ENCODE measurements around the gene TPST1. TPM values are rescaled to one million over a fixed set of nuclear protein-coding genes. Genes with fewer than 3 reads are reported as not detected.

Gene TPST1
- total RNA-seq, 2 donors from 2014 or later = 9.0 to 9.3 TPM

DNA sequence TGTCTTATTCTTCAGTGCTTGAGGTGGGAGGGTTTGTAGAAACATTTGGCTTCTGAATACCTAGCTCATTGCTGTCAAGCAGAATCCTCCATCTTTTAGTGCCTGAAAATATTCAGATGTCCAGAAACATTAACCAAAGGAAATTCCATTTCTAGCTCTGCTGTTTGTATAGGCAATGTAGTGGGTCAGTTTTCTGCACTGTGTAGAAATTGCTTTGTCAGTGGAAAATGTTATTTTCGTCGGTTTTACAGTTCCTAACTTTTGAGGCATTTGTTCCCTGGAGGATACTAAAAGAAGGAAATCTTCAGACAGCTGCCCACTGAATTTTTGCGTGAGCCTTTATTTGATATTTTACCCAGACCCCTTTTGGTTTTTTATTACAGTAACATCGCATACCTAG, 143.4 kb downstream of the TPST1 start:
- no peak overlapping the region for H3K4me3 ChIP-seq
- peaks cover 0 to 18% of the 10 kb centered on the region in 2 donors for H3K4me1 ChIP-seq
- H3K27me3 ChIP-seq = no peaks in the 10 kb centered on the region
- TF ChIP-seq, protein P1, sequence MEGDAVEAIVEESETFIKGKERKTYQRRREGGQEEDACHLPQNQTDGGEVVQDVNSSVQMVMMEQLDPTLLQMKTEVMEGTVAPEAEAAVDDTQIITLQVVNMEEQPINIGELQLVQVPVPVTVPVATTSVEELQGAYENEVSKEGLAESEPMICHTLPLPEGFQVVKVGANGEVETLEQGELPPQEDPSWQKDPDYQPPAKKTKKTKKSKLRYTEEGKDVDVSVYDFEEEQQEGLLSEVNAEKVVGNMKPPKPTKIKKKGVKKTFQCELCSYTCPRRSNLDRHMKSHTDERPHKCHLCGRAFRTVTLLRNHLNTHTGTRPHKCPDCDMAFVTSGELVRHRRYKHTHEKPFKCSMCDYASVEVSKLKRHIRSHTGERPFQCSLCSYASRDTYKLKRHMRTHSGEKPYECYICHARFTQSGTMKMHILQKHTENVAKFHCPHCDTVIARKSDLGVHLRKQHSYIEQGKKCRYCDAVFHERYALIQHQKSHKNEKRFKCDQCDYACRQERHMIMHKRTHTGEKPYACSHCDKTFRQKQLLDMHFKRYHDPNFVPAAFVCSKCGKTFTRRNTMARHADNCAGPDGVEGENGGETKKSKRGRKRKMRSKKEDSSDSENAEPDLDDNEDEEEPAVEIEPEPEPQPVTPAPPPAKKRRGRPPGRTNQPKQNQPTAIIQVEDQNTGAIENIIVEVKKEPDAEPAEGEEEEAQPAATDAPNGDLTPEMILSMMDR (IDR thresholded peaks at IDR 0.05) = no peak
- H3K9me3 ChIP-seq = peaks cover 0 to 4% of the 10 kb centered on the region in 2 donors
- no peaks in the 10 kb centered on the region for H3K36me3 ChIP-seq
- DNase-seq (ENCODE audit: low spot score) = no peak
- H3K27ac ChIP-seq = no peak overlapping the region

DNA sequence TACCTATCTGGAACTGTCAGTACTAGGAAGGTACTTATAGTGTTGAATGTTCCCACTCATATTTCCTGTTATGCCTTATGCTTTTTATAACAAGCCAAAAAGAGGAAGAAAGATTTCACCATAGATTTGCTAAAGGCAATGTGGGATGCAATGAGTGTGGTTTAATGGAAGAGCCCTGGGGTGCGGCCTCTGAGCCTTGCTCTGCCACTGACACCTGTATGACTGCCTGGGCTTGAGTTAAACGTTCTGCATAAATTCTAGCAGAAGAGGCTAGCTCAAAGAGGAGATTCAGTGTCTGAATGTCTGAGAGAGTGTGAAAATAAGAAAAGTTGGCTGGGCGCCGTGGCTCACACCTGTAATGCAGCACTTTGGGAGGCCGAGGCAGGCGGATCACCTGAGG, 143.8 kb downstream of the TPST1 start:
- H3K36me3 ChIP-seq = no peaks in the 10 kb centered on the region
- no peak overlapping the region for H3K27ac ChIP-seq
- DNase-seq (ENCODE audit: low spot score) = no peak
- peaks cover 0 to 4% of the 10 kb centered on the region in 2 donors for H3K9me3 ChIP-seq
- H3K4me1 ChIP-seq = peaks cover 0 to 18% of the 10 kb centered on the region in 2 donors
- H3K4me3 ChIP-seq = no peak overlapping the region
- H3K27me3 ChIP-seq = no peaks in the 10 kb centered on the region
- TF ChIP-seq, protein P1 (IDR thresholded peaks at IDR 0.05) = no peak

DNA sequence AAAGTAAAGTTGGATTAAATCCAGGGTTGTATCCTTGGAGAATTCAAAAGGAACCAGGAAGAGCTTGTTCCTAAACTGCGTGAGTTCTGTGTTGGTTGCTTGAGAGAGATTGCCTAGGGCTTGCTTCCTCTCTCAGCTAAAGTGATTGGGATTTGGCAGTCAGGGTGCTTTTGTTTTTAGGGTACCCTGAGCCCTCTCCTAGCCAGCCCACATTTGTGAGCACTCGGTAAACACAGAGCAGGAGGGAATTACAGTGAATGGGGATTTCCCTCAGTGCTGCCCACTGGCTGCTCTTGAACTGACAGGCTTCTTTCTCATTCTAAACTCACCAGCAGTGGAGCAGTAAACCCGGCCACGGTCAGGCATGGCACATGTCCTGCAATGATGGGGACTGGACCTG, 146.9 kb downstream of the TPST1 start:
- Histone ChIP-seq H3K27me3 (no peaks in the 10 kb centered on the region), H3K4me3 (no peak overlapping the region), H3K36me3 (no peaks in the 10 kb centered on the region), H3K4me1 (peaks cover 0 to 18% of the 10 kb centered on the region in 2 donors), H3K27ac (no peak overlapping the region), H3K9me3 (peaks cover 0 to 4% of the 10 kb centered on the region in 2 donors)
- no peak for DNase-seq (ENCODE audit: low spot score)
- TF ChIP-seq, protein P1 (IDR thresholded peaks at IDR 0.05) = peak in 1 of 2 donors; percentile 16

DNA sequence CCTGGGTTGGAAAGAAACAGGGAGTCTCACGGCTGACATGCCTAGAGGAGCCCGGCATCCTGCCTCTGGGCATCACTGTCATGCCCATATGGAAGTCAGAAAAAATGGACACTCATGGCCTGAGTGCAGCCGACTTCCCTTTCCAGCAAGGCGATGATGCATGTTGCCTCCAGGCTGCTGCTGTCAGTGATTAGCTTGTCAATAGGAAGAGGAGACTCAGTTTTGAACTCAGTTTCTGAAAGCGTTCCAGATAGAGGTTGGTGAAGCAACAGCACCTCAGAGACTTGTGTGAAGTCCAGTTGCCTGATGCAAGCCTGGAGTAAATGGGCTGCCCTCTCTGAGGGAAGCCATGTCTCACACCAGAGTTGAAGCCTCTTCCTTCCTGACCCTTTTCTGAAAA, 148.4 kb downstream of the TPST1 start:
- Histone ChIP-seq H3K4me1 (peaks cover 0 to 10% of the 10 kb centered on the region in 2 donors), H3K4me3 (no peak overlapping the region), H3K9me3 (no peaks in the 10 kb centered on the region), H3K27ac (no peak overlapping the region), H3K27me3 (no peaks in the 10 kb centered on the region), H3K36me3 (no peaks in the 10 kb centered on the region)
- TF ChIP-seq, protein P1 (IDR thresholded peaks at IDR 0.05) = no peak
- DNase-seq (ENCODE audit: low spot score) = no peak

DNA sequence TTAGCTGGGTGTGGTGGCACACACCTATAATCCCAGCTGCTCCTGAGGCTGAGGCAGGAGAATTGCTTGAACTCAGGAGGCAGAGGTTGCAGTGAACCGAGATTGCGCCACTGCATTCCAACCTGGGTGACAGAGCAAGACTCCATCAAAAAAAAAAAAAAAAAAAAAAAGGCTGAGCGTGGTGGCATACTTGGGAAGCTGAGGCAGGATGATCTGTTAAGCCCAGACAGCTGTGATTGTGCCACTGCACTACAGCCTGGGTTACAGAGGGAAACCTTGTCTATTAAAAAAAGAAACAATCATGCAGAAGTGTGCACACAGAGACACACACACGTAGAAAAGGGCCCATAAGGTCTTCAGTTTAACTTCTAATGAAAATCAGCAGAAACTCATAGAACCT, 150.6 kb downstream of the TPST1 start:
- TF ChIP-seq, protein P1 (IDR thresholded peaks at IDR 0.05) = no peak
- H3K4me1 ChIP-seq = peaks cover 0 to 6% of the 10 kb centered on the region in 2 donors
- no peak overlapping the region for H3K27ac ChIP-seq
- H3K36me3 ChIP-seq = no peaks in the 10 kb centered on the region
- no peak overlapping the region for H3K4me3 ChIP-seq
- no peaks in the 10 kb centered on the region for H3K9me3 ChIP-seq
- no peak for DNase-seq (ENCODE audit: low spot score)
- H3K27me3 ChIP-seq = no peaks in the 10 kb centered on the region

DNA sequence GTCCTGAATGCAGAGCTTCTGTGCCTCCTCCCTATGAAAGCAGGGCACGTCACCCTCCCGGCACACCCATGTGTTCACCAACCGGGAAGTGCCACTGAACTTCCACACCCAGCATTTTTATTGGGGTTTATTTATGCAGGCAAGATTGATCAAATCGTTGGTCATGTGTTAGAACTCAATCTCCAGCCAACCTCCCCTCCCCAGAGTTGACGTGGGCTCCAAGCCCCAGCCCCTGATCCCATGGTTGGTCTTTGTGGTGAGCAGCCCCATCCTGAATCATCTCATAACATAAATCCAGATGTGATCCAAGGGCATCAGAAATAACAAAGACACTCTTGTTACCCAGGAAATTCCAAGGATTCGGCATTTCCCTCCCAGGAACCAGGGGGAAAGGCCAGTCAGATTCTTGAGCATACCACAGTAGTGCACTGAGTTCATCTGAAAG, 151.2 kb downstream of the TPST1 start:
- no peak overlapping the region for H3K27ac ChIP-seq
- TF ChIP-seq, protein P1 (IDR thresholded peaks at IDR 0.05) = no peak
- H3K27me3 ChIP-seq = no peaks in the 10 kb centered on the region
- no peak for DNase-seq (ENCODE audit: low spot score)
- H3K4me1 ChIP-seq = peaks cover 0 to 6% of the 10 kb centered on the region in 2 donors
- H3K4me3 ChIP-seq = no peak overlapping the region
- H3K36me3 ChIP-seq = no peaks in the 10 kb centered on the region
- no peaks in the 10 kb centered on the region for H3K9me3 ChIP-seq
